Lung microvascular endothelial cell (primary cell): Measurements from ENCODE around the gene DFFB. TPM values are rescaled to one million over a fixed set of nuclear protein-coding genes. Genes with fewer than 3 reads are reported as not detected.
"Not testable (repeated sequence)": the region's sequence is repeated elsewhere in the genome, so short reads cannot be mapped to it uniquely, and the experiment has no call there.

Experiments used
- DNase-seq, 2 donors: peaks; one replicate each; pipeline versions ENCODE4 v3.0.0 to v3.0.0-alpha.2; 2010; ENCODE audit warnings: low read depth in 2 of 2
- total RNA-seq: library from RNA; depleted of rRNA; stranded (reverse); fragments of >200 nt; gene quantifications from 2 replicates; pipeline ENCODE4 v1.2.1, GENCODE V29; 2014

Gene DFFB, protein sequence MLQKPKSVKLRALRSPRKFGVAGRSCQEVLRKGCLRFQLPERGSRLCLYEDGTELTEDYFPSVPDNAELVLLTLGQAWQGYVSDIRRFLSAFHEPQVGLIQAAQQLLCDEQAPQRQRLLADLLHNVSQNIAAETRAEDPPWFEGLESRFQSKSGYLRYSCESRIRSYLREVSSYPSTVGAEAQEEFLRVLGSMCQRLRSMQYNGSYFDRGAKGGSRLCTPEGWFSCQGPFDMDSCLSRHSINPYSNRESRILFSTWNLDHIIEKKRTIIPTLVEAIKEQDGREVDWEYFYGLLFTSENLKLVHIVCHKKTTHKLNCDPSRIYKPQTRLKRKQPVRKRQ
- 7.5 and 8.1 TPM in 2 replicates for total RNA-seq

DNA sequence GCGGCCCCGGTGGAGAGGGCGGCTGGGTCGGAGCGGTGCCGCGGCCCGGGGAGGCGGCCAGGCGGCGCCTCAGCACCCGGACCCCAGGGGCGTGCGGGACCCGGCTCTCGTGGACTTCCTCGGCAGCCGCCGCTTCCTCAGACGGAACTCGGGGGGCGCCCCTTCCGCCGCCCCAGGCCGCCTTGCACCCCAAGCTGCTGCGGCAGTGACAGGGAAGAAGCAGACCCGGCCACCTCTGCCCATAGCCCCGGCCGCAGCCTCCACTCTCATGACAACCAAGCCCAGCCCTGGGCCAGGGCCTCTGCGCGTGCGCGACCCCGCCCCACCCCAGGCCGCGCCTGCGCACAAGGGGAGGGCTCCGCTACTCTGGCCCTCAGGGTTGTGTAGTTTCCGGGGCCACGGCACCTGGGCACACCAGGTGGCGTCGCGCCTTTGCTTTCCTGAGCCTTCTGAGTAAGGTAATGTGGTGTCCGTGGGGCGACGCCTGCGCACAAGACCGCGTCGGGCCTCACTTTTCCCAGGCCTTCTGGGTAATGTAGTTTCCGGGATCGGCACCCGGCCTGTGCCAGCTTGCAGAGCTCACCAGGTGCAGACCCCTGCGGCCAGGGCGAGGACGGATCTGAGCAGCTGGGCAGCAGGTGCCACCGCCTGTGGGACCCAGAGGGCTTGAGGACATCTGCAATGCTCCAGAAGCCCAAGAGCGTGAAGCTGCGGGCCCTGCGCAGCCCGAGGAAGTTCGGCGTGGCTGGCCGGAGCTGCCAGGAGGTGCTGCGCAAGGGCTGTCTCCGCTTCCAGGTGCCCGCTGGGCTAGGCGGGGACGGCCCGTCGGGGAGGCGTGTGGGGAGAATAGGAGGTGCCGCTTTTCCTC lies at the start of gene DFFB, which contains the start of gene CEP104:
Gene DFFB, plus strand, starts transcription at position 554 of the 868 bp plus-strand sequence. Its CDS starts 128 bp downstream, at position 682.
Gene CEP104, minus strand, starts transcription at position 289 of the 868 bp plus-strand sequence. CDS start 4,804 bp downstream, outside the sequence.
- peak; percentile 81 to 89 for DNase-seq

DNA sequence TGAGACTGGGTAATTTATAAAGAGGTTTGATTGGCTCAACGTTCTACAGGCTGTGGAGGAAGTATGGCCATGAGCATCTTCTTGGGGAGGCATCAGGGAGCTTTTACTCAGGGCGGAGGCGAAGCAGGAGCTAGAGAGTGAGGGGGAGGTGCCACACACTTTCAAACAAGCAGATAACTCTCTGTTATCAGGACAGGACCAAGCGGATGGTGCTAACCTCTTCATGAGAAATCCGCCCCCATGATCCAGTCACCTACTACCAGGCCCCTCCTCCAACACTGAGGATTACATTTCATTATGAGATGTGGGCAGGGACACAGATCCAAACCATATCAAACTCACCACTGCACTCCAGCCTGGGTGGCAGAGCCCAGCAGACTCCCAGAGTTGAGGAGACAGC lies 49.5 kb upstream of the DFFB start:
- no peak for DNase-seq

DNA sequence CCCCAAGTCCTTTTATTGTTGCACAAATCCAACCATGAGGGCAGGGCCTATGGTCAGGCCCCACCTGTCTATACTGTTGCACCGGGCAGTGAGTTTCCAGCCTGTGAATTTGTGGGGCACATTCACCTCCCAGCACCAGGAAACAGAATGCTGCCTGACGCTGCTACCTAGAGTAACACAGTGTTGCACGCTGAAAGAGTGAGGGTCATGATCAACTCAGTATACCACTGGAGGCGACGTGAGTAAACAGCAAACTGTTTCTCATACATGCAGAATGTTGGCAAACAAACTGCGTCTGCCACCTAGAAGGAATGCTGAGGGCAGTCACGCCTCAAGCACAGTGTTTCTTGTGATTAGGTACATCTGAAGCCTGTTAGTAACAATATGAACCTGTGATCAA lies 47.6 kb upstream of the DFFB start:
- DNase-seq, result no peak

DNA sequence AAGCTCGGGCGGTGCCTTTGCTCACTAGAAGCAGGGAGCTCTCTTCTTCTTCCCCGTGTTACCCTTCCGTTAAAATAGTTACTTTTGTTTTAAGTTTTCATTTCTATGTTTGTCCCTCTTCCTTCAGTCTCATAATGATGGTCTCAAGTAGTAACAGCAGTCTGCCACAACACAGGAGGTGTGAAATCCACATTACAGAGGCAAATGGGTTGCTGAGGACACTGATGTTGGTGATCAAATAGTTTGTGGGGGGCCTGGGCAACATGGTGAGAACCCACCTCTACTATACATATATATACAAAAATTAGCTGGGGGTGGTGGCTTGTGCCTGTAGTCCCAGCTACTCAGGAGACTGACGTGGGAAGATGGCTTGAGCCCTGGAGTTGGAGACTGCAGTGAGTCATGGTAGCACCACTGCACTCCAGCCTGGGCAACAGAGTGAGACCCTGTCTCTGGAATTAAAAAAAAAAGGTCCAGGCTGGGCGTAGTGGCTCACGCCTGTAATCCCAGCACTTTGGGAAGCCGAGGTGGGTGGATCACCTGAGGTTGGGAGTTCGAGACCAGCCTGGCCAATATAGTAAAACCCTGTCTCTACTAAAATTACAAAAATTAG lies 47.0 kb upstream of the DFFB start:
- DNase-seq, result not testable (repeated sequence)

DNA sequence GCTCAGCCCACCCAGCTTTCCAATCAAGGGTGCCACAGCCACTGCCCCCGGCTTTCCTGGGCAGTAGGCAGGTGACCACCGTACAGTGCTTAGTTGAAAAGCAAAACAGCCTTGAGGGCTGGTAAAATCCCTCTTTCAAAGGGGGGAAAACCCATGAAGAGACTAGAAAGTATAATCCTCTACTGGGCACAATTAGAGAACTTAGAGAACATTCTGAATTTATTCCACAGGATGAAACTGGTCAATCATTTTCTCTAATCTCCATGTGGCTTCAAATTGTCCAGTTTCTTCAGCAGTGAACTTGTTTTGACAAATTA lies 45.7 kb upstream of the DFFB start:
- DNase-seq, result no peak

DNA sequence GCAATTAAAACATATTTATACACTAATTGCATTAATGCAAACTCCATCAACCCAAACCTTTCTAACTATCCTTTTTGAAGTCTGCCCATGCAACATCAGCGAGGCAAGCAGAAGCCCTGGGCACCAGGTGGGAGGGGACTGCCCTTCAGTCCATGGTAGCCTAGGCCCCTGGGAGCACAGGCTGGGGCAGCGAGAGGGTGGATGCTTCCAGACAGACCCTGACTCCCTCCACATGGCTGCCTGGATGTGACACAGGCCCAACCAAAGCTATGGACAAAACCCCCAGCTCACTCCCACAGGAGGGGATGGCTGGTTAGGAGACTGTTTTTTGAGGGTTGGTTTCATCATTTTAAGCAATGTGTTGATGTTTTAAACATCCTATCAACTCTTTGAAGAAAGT lies 43.2 kb upstream of the DFFB start:
- DNase-seq, result no peak

DNA sequence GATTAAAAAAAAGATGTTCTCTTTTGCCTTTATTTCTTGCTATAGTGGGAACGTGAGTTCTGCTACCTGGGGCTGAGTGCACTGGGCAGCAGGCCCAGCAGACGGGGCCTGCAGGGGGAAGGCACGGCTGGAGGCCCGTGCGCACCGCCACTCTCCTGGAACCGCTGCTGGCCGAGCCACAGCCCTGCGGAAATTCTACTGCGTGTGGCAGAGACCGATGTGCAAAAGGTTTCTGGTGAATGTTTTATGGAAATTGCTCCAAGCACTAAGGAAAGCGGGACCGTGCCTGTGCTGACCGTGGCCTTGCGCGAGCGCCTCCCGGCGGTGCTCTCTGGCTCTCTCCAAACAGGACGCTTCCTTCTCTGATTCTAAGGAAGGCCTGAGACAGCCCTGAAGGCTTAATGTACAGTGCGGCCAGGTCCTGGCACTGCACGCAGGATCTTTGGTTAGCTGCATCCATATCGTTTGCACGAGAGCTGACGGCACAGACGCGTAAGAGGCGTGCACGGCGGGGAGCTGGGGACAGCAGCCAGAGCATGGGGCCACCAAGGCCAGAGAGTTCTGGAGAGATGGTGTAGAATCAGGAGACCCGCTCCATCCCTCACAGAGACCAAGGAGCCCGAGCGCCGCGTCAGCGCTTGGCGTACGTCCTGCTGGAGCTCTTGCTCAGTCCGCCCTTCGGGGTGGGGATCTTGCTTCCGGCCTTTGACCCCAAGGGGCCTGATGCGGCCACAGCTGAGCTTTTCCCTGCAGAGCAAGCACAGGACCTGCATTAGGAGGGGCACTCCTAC lies 42.3 kb upstream of the DFFB start:
- no peak for DNase-seq

DNA sequence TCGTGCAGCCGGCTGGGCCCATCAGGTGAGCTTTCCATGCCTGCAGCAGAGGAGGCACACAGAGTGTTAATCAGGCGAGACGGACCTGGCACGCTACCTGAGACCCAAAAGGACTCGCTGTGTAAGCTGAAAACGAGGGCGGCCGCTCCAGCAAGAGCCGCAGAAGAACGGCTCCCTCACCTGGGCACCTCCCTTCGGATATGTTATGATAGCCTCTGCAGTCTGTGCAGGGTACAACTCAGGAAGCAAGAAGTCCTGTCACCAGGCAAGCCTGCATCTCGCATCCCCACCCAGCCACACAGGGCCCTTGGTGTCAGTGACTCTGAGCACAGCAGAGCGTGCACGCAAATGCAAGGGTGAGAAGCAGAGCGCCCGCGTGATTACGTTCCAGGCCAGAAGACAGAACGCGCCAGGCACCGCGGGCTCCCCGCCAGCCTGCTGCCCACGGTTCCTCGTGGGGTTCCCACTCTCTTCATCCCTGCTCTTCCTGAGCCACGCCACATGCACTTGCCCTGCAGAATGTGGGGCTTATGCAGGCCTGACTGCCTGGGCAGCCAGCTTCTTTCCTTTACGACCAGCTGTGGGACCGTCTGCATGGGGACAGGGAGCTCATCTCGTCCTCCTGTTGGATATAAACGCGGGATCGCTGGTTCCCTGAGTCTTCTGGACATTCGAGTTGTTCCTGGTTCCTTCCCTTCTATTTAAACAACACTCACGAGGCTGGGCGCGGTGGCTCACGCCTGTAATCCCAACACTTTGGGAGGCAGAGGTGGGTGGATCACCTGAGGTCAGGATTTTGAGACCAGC lies 40.7 kb upstream of the DFFB start:
- DNase-seq, result no peak

DNA sequence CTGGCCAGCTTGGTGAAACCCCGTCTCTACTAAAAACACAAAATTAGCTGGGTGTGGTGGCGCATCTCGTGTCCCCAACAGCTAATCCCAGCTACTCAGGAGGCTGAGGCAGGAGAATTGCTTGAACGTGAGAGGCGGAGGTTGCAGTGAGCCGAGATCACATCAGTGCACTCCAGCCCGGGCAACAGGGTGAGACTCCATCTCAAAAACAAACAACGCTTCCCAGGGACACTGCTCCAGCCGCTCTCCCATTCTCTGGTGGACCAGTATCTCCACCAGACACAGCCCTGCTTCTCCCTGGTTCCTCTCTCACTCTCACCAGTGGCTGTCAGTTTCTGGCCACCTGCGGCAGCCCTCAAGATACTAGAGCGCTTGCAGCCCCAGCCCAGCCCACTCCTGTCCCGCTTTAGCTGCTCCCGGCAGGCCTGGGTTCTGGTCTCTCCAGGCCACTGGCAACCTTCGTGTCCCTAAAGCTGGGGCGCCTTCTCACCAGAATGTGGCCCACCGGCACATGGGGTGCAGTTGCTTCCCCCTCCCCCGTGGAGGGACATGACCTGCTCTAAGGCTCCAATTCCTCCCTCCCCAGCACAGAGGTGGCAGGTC lies 40.0 kb upstream of the DFFB start:
- no peak for DNase-seq

DNA sequence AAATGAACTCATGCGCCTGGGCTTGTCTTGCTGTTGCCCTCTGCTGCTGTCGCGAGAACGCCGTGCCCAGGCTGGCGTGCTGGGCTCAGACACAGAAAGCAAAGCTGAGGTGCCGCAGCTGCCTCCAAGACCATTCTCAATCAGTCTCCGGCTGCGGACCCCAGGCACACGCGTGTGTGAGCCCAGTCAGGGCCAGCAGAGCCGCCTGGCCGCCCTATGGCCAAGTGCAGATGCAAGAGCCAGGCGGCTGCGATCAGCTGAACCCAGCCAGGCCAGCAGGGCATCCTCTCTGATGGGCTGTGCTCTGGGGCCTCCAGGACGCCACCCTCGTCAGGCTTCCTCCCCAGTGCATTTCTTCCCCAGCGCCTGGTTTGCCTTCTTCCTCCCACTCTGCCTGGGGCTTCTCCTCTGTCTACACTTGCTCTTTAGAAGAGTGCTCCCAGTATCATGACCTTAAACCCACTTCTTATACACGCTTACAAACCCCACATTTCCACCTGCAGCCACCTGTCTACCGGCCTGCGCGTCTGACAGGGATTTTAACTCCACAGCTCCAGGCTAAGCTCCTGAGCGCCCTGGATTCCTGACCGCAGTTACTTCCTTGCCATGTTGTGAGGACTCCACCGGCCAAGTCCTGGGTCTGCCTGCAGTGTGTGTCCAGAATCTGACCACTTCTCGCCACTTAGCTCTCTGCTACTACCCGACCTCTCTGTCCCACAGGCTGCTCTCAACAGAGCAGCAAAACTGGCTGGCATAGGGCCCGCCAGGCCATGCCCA lies 39.3 kb upstream of the DFFB start:
- DNase-seq, result no peak

DNA sequence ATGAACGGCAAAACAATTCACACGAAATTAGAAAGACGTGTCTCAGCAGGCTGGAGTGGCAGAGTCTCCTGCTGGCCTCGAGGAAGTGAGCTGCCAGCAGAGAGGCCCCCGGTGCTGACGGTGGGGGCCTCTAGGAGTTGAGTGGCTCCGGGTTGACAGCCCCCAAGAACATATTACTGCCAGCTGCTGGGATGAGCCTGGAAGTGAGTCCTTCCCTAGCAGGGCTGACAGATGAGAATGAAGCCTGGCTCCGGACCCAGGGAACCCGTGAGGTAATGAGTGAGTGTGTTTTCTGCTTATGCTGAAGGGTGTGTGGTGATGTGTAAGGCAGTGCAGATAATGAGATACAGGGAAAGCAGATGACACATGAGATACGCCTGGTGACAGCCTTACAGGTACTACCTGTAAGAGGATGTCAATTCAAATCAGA lies 37.5 kb upstream of the DFFB start:
- no peak for DNase-seq

DNA sequence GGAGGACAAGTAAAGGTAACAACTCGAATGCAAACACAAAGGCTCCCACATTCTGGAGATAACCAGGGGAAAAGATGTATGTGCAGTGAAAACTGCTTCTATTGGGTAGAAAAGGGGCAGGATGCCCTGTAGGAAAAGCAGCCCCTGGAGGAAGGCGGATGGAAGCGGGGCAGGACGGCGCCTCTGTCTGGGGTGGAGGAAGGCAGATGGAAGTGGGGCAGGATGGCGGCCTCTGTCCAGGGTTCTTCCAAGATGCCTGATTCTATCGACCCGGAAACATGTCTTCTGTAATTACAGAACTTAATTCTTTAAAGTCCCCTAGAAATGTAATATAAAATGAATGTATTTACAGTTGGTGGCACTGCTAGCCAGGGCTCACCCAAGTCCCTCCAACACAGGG lies 37.0 kb upstream of the DFFB start:
- DNase-seq, result no peak

DNA sequence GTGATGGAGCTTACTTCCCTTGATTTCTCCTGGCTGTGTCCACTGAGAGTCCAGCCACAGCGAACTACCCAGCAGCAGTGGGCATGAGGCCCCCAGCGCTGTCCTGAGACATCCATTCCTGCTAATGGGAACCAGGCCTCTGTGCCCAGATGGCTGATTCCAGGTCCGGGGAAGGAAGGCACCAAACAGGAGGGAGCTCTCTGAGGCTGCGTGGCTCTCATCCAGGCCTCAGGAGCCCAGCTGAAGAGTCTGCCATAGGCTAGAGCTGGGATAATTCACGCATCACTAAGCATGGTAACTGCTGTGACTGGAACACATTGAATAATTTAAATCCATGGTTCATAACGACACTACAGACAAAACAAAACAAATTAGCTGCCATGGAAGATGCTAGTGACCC lies 36.3 kb upstream of the DFFB start:
- DNase-seq, result no peak

DNA sequence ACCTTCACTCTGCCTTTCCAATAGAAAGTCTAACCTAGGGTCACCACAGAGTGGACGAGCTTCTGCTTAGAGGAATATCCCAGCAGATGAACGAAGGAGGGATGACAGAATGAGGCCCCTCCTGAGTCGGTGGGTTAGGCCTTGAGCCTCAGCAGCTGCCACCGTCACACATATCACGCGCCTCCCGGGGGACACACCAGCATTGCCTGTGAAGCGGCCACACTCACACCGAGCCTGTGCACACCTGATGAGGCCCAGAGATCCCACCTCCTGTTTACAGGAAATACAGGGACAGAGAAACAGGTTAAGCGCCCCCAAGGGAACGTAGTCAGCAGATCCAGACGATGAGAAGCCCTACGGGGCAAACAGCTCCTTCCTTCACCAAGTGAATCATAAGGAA lies 35.8 kb upstream of the DFFB start:
- no peak for DNase-seq

DNA sequence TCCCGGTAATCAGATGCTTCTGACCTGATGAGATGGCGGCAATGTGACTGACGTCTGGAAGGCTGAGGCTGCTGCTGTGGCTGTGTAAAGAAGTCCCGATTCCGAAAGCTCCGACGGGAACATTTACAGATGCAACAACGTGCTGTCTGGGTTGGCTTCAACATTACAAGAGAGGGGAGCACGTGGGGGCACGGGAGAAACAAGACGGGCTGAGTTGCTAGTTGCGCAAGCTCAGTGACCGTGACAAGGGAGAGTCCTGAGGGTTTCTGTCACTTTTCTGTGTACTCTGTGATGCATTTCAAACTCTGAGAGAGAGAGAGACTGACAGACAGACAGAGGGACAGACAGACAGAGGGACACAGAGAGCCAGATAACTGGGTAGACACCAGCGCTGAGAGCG lies 35.4 kb upstream of the DFFB start:
- no peak for DNase-seq

DNA sequence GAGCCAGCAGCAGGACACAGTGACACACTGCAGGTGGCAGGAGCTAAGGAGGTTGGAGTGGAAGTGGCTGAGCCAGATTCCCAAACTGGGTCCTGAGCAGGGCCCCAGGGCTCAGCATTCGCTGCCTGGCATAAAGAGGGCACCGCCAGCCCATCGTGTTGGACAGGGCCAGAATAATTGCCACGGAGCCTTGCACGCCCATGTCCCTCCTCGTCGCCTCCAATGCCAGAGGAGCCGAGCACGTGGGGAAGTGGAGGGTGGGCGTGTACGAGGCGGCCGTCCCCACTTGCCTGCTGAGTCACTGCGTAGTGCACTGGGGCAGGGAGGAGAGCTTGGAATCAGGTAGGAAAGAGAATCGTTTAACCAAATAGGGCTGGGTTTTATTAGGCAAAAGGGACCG lies 34.9 kb upstream of the DFFB start:
- DNase-seq, result no peak

DNA sequence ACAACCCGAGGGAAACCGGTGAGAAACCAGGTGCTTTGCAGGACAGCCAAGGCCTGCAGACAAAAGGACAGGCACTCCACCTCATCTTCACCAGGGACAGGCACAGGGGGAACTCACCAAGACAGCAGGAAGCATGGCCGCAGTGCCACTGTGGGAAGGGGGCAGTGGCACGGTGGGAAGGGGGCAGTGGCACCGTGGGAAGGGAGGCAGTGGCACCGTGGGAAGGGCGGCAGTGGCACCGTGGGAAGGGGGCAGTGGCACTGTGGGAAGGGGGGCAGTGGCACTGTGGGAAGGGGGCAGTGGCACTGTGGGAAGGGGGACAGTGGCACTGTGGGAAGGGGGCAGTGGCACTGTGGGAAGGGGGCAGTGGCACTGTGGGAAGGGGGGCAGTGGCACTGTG lies 32.6 kb upstream of the DFFB start:
- DNase-seq, result no peak

DNA sequence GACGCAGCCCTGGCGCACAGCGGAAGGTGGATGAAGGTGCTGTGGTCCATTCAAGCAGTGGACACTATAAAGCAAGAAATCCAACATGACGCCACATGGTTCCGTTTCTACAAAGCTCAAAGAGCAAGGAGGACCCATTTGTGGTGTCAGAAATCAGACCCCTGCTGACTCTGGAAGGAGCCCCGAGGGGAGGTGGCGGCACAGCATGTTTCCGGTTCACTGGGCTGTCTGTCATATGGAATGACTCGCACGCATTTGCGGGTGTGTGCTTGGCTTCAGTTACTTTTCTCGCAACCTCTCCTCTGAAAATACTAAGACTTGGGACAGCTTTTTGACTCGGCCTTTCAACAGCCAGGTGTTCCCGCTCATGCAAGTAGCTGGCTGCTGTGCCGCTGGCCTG lies 31.9 kb upstream of the DFFB start:
- no peak for DNase-seq

DNA sequence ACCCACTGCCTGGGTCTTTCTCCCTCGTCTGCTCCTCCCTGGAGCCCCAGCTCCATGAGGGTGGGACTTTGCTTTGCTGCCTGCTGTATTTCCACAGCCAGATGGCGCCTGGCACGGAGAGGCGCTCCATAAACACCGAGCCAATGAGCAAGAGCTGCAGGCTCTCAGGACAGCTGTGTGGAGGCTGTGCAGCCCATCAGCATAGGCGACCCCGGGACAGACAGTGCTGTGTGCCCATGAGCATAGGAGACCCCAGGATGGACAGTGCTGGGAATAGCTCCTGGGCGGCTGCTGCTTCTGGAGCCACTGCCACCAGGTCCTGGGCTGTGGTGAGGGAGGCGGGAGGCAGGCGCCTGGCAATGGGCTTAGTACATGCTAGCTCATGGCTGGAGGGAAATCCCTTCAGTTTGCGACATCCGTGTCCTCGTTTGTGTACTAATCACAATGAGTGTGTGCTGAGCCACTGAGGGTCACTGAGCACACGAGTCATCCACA lies 29.4 kb upstream of the DFFB start:
- no peak for DNase-seq
